ENCODE results near the gene NRP2. TPM values are rescaled to one million over a fixed set of nuclear protein-coding genes. Genes with fewer than 3 reads are reported as not detected.

NRP2 gene
- total RNA-seq, 1 donor: 11.2 TPM

- DNase-seq (ENCODE audit: low read depth): peak; percentile 40
- no peak overlapping the region for H3K4me3 ChIP-seq (ENCODE audit: low read depth, low read length)
- TF ChIP-seq CTCF (IDR thresholded peaks at IDR 0.05; ENCODE audit: insufficient read depth, low read length): no peak
Measured at GRCh38 chr2:205698286-205699268, 16.3 kb downstream of the NRP2 start.

GRCh38 chr2:205699515-205700289 is 17.4 kb downstream of the NRP2 start:
- DNase-seq (ENCODE audit: low read depth): no peak
- no peak overlapping the region for H3K4me3 ChIP-seq (ENCODE audit: low read depth, low read length)
- TF ChIP-seq CTCF (IDR thresholded peaks at IDR 0.05; ENCODE audit: insufficient read depth, low read length): no peak

GRCh38 chr2:205700331-205701132 is 18.2 kb downstream of the NRP2 start:
- H3K4me3 ChIP-seq (ENCODE audit: low read depth, low read length): no peak overlapping the region
- peak; percentile 68 for DNase-seq (ENCODE audit: low read depth)
- no peak for TF ChIP-seq CTCF (IDR thresholded peaks at IDR 0.05; ENCODE audit: insufficient read depth, low read length)

GRCh38 chr2:205701509-205701908 is 19.2 kb downstream of the NRP2 start:
- peak; percentile 70 for DNase-seq (ENCODE audit: low read depth)
- no peak for TF ChIP-seq CTCF (IDR thresholded peaks at IDR 0.05; ENCODE audit: insufficient read depth, low read length)
- H3K4me3 ChIP-seq (ENCODE audit: low read depth, low read length): no peak overlapping the region

- no peak for DNase-seq (ENCODE audit: low read depth)
- no peak overlapping the region for H3K4me3 ChIP-seq (ENCODE audit: low read depth, low read length)
- TF ChIP-seq CTCF (IDR thresholded peaks at IDR 0.05; ENCODE audit: insufficient read depth, low read length): no peak
Measured at GRCh38 chr2:205702576-205702975, 20.3 kb downstream of the NRP2 start.

GRCh38 chr2:205703471-205704126 is 21.3 kb downstream of the NRP2 start:
- DNase-seq (ENCODE audit: low read depth): no peak
- no peak for TF ChIP-seq CTCF (IDR thresholded peaks at IDR 0.05; ENCODE audit: insufficient read depth, low read length)
- H3K4me3 ChIP-seq (ENCODE audit: low read depth, low read length): no peak overlapping the region

All from fibroblast of the aortic adventitia (primary cell).